Tibial artery (tissue), 4 donors: Measurements from ENCODE around the gene SDF4.

ENCODE experiments used
- DNase-seq, 2 donors: peaks; one replicate each; pipeline ENCODE4 v3.0.0-alpha.2; 2019
- H3K27ac ChIP-seq, 2 donors: fragments of 200-600 bp; sonication (generic) in 1 of 2; 1 replicate in 1 of 2; 2 replicates in 1 of 2; pipeline ENCODE4 v1.5.1; 2018 to 2019; ENCODE audit warnings: mild to moderate bottlenecking in 1 of 2
- H3K27me3 ChIP-seq, 2 donors: fragments of 200-600 bp; sonication (generic) in 1 of 2; one replicate each; pipeline versions ENCODE4 v1.5.1 to v1.6.0; 2016 to 2019
- H3K36me3 ChIP-seq, 3 donors: fragments of 200-600 bp; sonication (generic) in 2 of 3; one replicate each; pipeline ENCODE4 v1.5.1; 2016 to 2019; ENCODE audit warnings: mild to moderate bottlenecking in 2 of 3
- H3K4me1 ChIP-seq, 4 donors: fragments of 200-600 bp; sonication (generic) in 2 of 4; 1 replicate in 3 of 4; 2 replicates in 1 of 4; pipeline ENCODE4 v1.5.1; 2016 to 2019
- H3K4me3 ChIP-seq, 2 donors: fragments of 200-600 bp; sonication (generic) in 1 of 2; 1 replicate in 1 of 2; 2 replicates in 1 of 2; pipeline ENCODE4 v1.5.1; 2018 to 2019; ENCODE audit warnings: mild to moderate bottlenecking in 2 of 2
- H3K9me3 ChIP-seq, 3 donors: fragments of 200-600 bp; sonication (generic) in 1 of 3; one replicate each; pipeline ENCODE4 v1.5.1; 2016 to 2019
- intact Hi-C: fragments of 100-400 bp; cut with DNase I; formaldehyde crosslinking; loops from one replicate; pipeline ENCODE4 v1.15.0; 2023; ENCODE audit warnings: low total_unique reads
- TF ChIP-seq, protein P1 (sequence below), 2 experiments: fragments of 200-600 bp in 1 of 2; fragments of 450-650 bp in 1 of 2; IDR thresholded peaks; one replicate each; pipeline ENCODE4 v1.5.1; 2017 to 2019; ENCODE audit warnings: antibody characterized with exemption in 2 of 2, mild to moderate bottlenecking in 1 of 2, moderate library complexity in 1 of 2

The SDF4 gene

DNA sequence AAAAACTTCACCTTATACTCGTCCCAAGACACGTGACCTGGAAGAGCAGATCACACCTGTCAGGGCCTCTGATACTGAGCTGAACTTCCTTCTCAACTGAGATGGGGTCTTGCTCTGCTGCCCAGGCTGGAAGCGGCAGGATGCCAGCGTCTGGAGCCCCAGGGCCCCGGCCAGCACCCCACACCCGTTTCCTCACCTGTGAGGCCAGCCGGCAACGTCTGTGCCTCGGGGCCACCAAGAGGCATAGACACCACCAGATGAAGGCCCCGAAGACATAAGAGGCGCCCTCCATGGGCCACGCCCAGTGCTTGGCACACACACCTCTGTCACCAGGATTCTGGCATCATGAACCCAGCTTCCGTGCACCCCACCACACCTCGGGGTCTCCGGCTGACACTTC lies 8.5 kb downstream of the SDF4 start:
- intact Hi-C loops, result no loop called here

DNA sequence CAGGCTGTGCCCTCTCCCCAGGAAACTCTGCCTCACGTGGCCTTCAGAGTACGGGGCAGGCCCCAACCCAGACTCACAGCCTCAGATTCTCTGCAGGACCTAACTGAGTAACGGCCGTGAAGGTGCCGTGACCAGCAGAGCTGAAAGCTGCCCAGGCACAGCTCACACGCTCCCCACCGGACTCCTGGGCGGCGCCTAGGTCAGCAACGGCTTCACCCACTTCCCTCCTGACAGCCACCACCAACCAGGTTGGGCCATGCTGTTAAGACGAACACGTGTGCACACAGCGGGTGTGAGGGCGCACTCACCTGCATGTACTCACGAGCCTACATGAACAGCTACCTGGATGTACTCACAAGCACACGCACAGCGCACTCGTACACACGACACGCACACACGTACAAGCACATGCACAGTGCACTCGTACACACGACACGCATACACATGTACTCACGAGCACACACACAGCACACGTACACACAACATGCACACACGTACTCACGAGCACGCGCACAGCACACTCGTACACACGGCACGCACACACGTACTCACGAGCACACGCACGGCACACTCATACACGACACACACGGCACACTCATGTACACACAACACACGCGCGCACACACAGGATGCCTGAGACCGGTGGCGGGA lies 9.1 kb downstream of the SDF4 start:
- no peaks in the 10 kb centered on the region for H3K9me3 ChIP-seq
- intact Hi-C loops, result no loop called here
- TF ChIP-seq, protein P1, sequence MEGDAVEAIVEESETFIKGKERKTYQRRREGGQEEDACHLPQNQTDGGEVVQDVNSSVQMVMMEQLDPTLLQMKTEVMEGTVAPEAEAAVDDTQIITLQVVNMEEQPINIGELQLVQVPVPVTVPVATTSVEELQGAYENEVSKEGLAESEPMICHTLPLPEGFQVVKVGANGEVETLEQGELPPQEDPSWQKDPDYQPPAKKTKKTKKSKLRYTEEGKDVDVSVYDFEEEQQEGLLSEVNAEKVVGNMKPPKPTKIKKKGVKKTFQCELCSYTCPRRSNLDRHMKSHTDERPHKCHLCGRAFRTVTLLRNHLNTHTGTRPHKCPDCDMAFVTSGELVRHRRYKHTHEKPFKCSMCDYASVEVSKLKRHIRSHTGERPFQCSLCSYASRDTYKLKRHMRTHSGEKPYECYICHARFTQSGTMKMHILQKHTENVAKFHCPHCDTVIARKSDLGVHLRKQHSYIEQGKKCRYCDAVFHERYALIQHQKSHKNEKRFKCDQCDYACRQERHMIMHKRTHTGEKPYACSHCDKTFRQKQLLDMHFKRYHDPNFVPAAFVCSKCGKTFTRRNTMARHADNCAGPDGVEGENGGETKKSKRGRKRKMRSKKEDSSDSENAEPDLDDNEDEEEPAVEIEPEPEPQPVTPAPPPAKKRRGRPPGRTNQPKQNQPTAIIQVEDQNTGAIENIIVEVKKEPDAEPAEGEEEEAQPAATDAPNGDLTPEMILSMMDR (IDR thresholded peaks at IDR 0.05), result no peak
- H3K4me3 ChIP-seq, result no peak overlapping the region
- H3K36me3 ChIP-seq, result peaks cover 51 to 100% (median 97%) of the 10 kb centered on the region in 3 donors
- H3K27me3 ChIP-seq, result no peaks in the 10 kb centered on the region
- no peak for DNase-seq
- H3K27ac ChIP-seq, result no peak overlapping the region
- H3K4me1 ChIP-seq, result peaks cover 0 to 4% (median 0%) of the 10 kb centered on the region in 4 donors

More for the DNA sequence above, 8.5 kb downstream of the SDF4 start:
- no peak for DNase-seq
- Histone ChIP-seq H3K27me3 (no peaks in the 10 kb centered on the region), H3K4me1 (peaks cover 0 to 4% (median under 1%) of the 10 kb centered on the region in 4 donors), H3K36me3 (peaks cover 51 to 100% (median 97%) of the 10 kb centered on the region in 3 donors), H3K9me3 (no peaks in the 10 kb centered on the region), H3K27ac (no peak overlapping the region), H3K4me3 (no peak overlapping the region)
- TF ChIP-seq, protein P1 (IDR thresholded peaks at IDR 0.05), result no peak

DNA sequence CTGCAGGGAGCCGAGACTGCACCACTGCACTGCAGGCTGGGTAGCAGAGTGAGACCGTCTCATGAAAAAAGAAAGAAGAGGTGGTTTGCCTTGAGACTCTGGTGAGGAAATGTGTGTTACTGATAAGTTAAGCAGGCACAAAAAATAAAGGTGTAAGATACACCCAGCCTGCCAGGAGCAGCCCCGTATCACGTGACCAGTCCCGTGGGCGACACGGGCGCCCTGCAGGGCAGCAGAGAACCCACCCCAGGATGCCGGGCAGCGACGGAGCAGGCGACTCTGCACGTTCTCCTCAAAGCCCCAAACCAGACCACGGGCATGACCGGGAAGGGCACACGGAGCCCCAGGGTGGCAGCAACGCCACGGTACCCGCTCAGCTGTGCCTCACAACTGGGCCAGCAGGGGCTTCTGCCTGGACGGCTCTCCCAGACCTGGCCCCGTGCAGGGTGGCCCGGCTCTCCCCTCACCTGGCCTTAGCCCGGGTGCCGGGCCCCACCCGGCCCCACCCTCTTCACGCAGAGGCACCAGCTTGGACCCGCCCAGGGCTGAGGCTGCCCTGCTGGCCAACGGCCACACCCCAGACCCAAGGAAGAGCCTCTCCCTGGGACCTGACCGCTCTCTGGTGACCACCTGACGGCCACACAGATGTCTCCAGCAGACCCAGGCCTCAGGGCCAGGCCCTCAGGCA lies 9.8 kb downstream of the SDF4 start:
- peaks cover 50 to 100% (median 97%) of the 10 kb centered on the region in 3 donors for H3K36me3 ChIP-seq
- peaks cover 0 to 4% (median 0%) of the 10 kb centered on the region in 4 donors for H3K4me1 ChIP-seq
- DNase-seq, result no peak
- TF ChIP-seq, protein P1 (IDR thresholded peaks at IDR 0.05), result no peak
- H3K27me3 ChIP-seq, result no peaks in the 10 kb centered on the region
- no peaks in the 10 kb centered on the region for H3K9me3 ChIP-seq
- no peak overlapping the region for H3K4me3 ChIP-seq
- H3K27ac ChIP-seq, result no peak overlapping the region
- intact Hi-C loops, result no loop called here

DNA sequence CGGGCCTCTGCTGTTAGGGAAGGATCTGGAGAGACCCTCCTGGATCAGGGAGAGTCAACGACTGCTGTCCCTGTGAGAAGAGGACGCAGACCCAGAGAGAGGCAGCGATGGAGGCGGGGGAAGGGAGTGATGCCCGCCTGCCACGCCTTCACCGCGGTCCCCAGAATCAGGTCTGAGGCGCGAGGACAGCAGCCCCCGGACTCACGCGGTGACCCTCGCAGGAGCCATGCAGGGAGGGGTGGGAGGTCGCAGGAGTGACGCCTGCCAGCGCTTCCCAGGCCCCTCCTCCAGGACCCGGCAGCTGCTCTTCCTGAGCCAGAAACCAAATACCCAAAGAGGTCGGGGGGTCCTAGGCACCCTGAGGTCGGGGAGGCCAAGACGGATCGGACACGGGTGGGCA lies 11.6 kb downstream of the SDF4 start:
- H3K4me1 ChIP-seq, result peaks cover 0 to under 1% (median 0%) of the 10 kb centered on the region in 4 donors
- TF ChIP-seq, protein P1 (IDR thresholded peaks at IDR 0.05), result no peak
- no peaks in the 10 kb centered on the region for H3K9me3 ChIP-seq
- H3K4me3 ChIP-seq, result no peak overlapping the region
- no peaks in the 10 kb centered on the region for H3K27me3 ChIP-seq
- no peak overlapping the region for H3K27ac ChIP-seq
- intact Hi-C loops, result no loop called here
- no peak for DNase-seq
- H3K36me3 ChIP-seq, result peaks cover 49 to 99% (median 89%) of the 10 kb centered on the region in 3 donors

DNA sequence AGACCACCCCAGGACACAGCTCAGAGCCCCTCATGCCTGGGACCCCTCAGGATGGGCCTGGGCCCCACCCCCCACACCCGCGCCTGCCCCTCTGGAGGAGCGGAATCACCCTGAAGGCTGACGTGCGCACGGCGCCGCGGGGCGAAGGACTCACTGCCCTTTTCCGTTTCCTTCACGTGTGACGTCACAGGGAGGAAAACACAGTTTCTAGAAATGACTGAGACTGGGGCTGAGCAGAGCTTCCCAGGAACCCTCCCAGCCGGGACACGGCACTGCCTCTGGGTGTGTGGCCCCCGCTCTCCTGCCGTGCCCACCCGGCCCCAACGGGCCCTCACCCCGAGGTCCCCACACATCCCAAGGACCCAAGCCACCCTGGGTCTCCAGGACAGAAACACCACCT lies 12.5 kb downstream of the SDF4 start:
- intact Hi-C loops, result no loop called here
- no peak for DNase-seq
- H3K9me3 ChIP-seq, result no peaks in the 10 kb centered on the region
- H3K27ac ChIP-seq, result no peak overlapping the region
- no peaks in the 10 kb centered on the region for H3K27me3 ChIP-seq
- H3K36me3 ChIP-seq, result peaks cover 49 to 91% (median 82%) of the 10 kb centered on the region in 3 donors
- TF ChIP-seq, protein P1 (IDR thresholded peaks at IDR 0.05), result no peak
- H3K4me1 ChIP-seq, result no peaks in the 10 kb centered on the region
- no peak overlapping the region for H3K4me3 ChIP-seq
